HG03342 (cell line): ENCODE results near the gene PBLD.

ENCODE experiments used
- ATAC-seq: cut with Tn5 transposase; IDR thresholded peaks from one replicate; pipeline ENCODE4 v1.9.1; 2021; ENCODE audit warnings: mild to moderate bottlenecking, moderate library complexity; ENCODE audit not compliant: unreplicated experiment

Gene PBLD

DNA sequence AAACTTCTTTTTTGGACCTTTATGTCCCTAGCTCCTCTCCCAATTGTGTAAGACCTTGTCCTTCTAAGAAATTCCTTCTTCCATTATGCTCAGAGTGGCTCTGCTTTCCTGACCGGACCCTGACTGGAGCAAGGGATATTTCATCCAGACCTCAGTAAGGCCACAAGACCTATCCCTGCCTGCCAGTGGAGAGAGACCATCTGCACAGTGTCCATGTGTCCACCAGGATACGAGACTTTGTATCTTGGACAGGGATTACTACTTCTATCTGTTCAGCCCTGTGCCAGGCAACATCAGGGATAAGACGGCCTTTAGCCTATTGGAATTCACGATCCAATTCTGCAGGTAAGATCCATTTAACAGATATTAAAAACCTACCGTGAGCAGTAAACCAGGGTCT lies 93.7 kb downstream of the PBLD start:
- ATAC-seq: no peak

DNA sequence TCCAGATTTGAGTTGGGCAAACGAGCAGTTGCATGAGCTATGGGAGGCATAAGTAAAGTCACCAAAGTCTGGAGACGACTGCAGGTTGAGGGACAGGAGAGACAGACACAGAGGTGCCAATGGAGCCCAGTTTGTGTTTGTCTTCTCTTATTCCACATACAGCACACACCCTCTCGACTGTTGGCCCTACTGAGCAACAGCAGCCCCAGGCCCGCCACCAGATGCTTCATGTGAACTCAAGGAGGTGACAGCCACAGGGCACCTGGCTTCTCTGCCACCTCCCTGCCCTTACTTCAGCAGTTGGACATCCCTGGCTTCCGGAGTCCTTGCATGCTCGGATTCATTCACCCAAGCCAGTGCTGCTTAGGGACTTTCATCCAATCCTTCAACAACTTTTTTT lies 94.4 kb downstream of the PBLD start:
- ATAC-seq: no peak

DNA sequence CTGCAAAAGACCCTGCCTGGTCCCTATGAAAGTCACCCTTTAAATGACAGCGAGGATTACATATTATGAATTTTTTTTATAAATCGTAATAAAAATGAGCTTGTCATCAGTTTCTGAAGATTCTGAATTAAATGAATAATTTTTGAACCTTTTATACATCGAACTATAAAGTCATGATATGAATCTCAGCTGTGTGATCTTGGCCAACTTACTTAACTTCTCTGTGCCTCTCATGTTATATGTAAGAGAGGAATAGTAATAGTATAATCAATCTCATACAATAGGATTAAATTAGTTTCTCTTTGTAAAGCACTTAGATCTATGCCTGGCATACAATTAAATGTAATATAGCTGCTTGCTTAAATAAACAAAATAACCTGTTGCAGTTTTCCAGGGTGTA lies 95.6 kb downstream of the PBLD start:
- no peak for ATAC-seq

DNA sequence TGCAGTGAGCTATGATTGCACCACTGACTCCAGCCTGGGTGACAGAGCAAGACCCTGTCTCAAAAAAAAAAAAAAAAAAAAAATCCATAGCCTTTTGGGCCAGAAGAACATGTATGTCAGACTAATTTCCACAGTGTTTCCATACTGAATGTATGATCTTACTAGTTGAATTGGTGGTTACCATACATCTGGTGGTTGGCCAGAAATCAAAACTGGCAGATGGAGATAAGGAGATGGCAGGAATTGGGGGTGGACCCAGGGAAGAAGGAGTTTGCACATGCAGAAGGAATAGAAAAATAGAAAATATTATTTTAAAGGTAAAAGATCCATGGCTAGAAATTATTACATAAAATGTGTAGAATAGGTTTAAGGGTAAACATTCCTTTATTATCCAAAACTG lies 97.1 kb downstream of the PBLD start:
- no peak for ATAC-seq

DNA sequence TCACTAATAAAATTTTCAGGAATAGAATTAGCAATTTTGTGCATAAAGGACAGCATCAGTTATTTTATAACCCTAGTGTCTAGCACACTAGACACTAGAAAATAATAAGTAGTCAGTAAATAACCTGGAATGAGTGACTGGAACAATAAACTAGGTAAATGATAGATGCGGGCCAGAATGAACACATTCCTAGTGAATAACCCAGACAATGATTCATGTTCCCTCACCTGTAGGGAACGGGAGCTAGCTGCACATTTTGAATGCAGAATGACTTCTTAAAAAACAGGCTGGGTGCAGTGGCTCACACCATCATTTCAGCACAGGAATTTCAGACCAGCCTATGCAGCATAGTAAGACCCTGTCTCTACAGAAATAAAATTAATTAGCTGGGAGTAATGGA lies 97.6 kb downstream of the PBLD start:
- no peak for ATAC-seq

DNA sequence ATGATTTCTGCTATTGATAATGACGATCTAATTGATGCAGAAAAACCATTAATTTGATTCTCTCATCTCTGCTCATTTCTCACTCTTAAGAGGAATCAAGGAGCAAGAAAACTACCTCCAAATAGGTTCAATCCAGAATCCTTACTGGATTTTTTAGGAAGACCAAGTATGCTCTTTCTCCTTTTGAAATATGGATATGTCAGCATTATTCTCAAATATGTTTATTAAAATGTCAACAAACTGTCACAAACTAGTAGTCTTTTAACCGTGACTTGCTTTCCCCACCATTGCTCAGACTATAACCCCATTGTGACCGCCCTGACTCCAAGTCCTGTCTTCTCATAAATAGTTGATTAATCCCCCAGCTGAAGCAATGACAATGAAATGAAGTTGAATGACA lies 99.7 kb downstream of the PBLD start:
- ATAC-seq: no peak
